Upper lobe of left lung (tissue), 6 donors: ENCODE measurements around the gene USP28. TPM values are rescaled to one million over a fixed set of nuclear protein-coding genes. Genes with fewer than 3 reads are reported as not detected.

Experiments used
- ATAC-seq, 2 donors: fragments of 200-7000 bp; cut with Tn5 transposase; one replicate each; pipeline ENCODE4 v1.9.1; 2022; ENCODE audit warnings: mild to moderate bottlenecking in 2 of 2, moderate library complexity in 2 of 2; ENCODE audit not compliant: low FRiP score in 2 of 2
- DNase-seq, 2 donors: peaks; one replicate each; pipeline ENCODE4 v3.0.0-alpha.2; 2019 to 2020
- H3K27ac ChIP-seq, 4 donors: fragments of 200-600 bp; sonication (generic); one replicate each; pipeline ENCODE4 v1.5.1; 2016 to 2019
- H3K27me3 ChIP-seq, 4 donors: fragments of 200-600 bp; sonication (generic); one replicate each; pipeline ENCODE4 v1.5.1; 2017 to 2019
- H3K36me3 ChIP-seq, 4 donors: fragments of 200-600 bp; sonication (generic); one replicate each; pipeline ENCODE4 v1.5.1; 2016 to 2019
- H3K4me1 ChIP-seq, 4 donors: fragments of 200-600 bp; sonication (generic); one replicate each; pipeline ENCODE4 v1.5.1; 2018 to 2019
- H3K4me3 ChIP-seq, 4 donors: fragments of 200-600 bp; sonication (generic); one replicate each; pipeline ENCODE4 v1.5.1; 2017 to 2019; ENCODE audit warnings: mild to moderate bottlenecking in 2 of 4, moderate library complexity in 1 of 4
- H3K9me3 ChIP-seq, 4 donors: fragments of 200-600 bp; sonication (generic); one replicate each; pipeline ENCODE4 v1.5.1; 2018 to 2019
- EP300 ChIP-seq, 4 donors: sonication (generic); formaldehyde crosslinking; IDR thresholded peaks; one replicate each; pipeline ENCODE4 v1.5.1; 2017; ENCODE audit warnings: antibody characterized with exemption in 4 of 4, control low read depth in 2 of 4
- POLR2A ChIP-seq, 4 donors: fragments of 450-650 bp; IDR thresholded peaks; one replicate each; pipeline ENCODE4 v1.5.1; 2016 to 2017; ENCODE audit warnings: antibody characterized with exemption in 4 of 4, mild to moderate bottlenecking in 2 of 4
- POLR2AphosphoS5 ChIP-seq, 2 donors: sonication (generic); formaldehyde crosslinking; IDR thresholded peaks; one replicate each; pipeline ENCODE4 v1.5.1; 2017; ENCODE audit warnings: antibody characterized with exemption in 2 of 2
- WGBS, 2 donors: methylation state at CpG; one replicate each; pipeline ENCODE4 v1.1.5; 2017 to 2018; 5-methylcytosine and 5-hydroxymethylcytosine counted together
- total RNA-seq, 6 donors: library from RNA; depleted of rRNA in 4 of 6; stranded (reverse); fragments of >200 nt in 4 of 6; gene quantifications; one replicate each; pipeline versions ENCODE4 v1.1.0 to v1.2.1, GENCODE V29; 2016 to 2021
- TF ChIP-seq, protein P1 (sequence below), 6 experiments: fragments of 450-650 bp in 4 of 6; fragments of 200-600 bp in 2 of 6; sonication (generic) in 2 of 6; IDR thresholded peaks; one replicate each; pipeline ENCODE4 v1.5.1; 2016 to 2019; ENCODE audit warnings: antibody characterized with exemption in 6 of 6
- donor health status: DM: no; HTN: no; CAD: no; lungs with moderate emphysema.
- donor health status: DM: no; HTN: yes; CAD: no; lungs with severe emphysema.

The USP28 gene
- total RNA-seq, 6 donors from 2014 or later: 16.1 to 50.8 (median 18.8) TPM

DNA sequence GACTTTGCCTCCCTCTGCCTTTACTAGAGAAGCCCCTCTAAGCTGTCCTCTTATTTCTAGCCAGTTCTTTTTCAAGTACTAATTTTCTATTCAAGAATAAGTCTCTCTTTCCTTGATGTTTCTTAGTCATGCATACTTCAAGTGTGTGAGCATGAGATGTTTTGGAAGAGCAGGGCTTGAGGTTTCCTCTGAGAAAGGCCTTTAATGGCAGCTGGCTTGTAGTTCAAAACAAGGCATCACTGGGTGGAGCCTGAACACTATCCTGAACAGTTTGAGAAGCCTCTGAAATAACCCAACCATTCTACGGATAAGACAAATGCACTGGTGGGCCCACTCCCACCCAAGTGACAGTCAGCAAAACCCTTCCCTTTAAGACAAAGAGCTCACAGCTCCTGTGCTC, 58.2 kb downstream of the USP28 start:
- no peak for DNase-seq
- Histone ChIP-seq H3K4me1 (no peaks in the 10 kb centered on the region), H3K27ac (no peak overlapping the region), H3K27me3 (no peaks in the 10 kb centered on the region), H3K4me3 (no peak overlapping the region), H3K9me3 (no peaks in the 10 kb centered on the region), H3K36me3 (peaks cover 0 to 43% (median 19%) of the 10 kb centered on the region in 4 donors)
- no peak for ATAC-seq
- whole genome bisulfite sequencing, 2 donors: 100% methylated on average over 1 of the region's 1 CpG
- no peak for TF ChIP-seq POLR2A (IDR thresholded peaks at IDR 0.05)
- no peak for TF ChIP-seq POLR2AphosphoS5 (IDR thresholded peaks at IDR 0.05)
- TF ChIP-seq EP300 (IDR thresholded peaks at IDR 0.05): no peak
- TF ChIP-seq, protein P1, sequence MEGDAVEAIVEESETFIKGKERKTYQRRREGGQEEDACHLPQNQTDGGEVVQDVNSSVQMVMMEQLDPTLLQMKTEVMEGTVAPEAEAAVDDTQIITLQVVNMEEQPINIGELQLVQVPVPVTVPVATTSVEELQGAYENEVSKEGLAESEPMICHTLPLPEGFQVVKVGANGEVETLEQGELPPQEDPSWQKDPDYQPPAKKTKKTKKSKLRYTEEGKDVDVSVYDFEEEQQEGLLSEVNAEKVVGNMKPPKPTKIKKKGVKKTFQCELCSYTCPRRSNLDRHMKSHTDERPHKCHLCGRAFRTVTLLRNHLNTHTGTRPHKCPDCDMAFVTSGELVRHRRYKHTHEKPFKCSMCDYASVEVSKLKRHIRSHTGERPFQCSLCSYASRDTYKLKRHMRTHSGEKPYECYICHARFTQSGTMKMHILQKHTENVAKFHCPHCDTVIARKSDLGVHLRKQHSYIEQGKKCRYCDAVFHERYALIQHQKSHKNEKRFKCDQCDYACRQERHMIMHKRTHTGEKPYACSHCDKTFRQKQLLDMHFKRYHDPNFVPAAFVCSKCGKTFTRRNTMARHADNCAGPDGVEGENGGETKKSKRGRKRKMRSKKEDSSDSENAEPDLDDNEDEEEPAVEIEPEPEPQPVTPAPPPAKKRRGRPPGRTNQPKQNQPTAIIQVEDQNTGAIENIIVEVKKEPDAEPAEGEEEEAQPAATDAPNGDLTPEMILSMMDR (IDR thresholded peaks at IDR 0.05): no peak

DNA sequence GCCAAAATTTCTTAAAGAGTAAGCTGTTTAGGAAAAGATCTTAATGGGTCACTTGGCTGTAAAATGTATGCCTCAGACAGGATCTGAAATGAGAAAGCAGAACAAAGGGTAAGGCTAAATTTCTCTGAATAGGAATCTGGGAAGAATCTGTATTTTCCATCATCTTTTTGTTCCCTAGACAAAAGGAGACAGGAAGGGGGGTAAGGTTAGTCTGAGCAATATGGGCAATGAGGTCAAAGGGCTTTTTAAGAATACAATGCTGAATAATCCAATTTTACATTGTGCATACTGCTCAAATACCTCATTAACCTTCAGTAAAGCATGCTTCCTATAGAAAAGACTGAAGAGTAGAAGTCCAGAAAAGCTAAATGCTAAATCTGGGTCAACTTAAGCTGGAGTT, 61.2 kb downstream of the USP28 start:
- Histone ChIP-seq H3K4me3 (no peak overlapping the region), H3K36me3 (peaks cover 0 to 43% (median 8%) of the 10 kb centered on the region in 4 donors), H3K27me3 (no peaks in the 10 kb centered on the region), H3K27ac (no peak overlapping the region), H3K4me1 (no peaks in the 10 kb centered on the region), H3K9me3 (no peaks in the 10 kb centered on the region)
- ATAC-seq (no peak), DNase-seq (no peak)
- TF ChIP-seq, protein P1 (IDR thresholded peaks at IDR 0.05): no peak
- no peak for TF ChIP-seq EP300 (IDR thresholded peaks at IDR 0.05)
- no peak for TF ChIP-seq POLR2A (IDR thresholded peaks at IDR 0.05)
- no peak for TF ChIP-seq POLR2AphosphoS5 (IDR thresholded peaks at IDR 0.05)

GRCh38 chr11:113808931-113809330, 66.4 kb downstream of the USP28 start:
- Histone ChIP-seq H3K4me1 (no peaks in the 10 kb centered on the region), H3K9me3 (no peaks in the 10 kb centered on the region), H3K36me3 (peaks cover 0 to 71% (median 15%) of the 10 kb centered on the region in 4 donors), H3K27ac (no peak overlapping the region), H3K27me3 (no peaks in the 10 kb centered on the region), H3K4me3 (no peak overlapping the region)
- no peak for TF ChIP-seq POLR2A (IDR thresholded peaks at IDR 0.05)
- no peak for TF ChIP-seq POLR2AphosphoS5 (IDR thresholded peaks at IDR 0.05)
- TF ChIP-seq, protein P1 (IDR thresholded peaks at IDR 0.05): no peak
- no peak for TF ChIP-seq EP300 (IDR thresholded peaks at IDR 0.05)
- no peak for DNase-seq
- no peak for ATAC-seq
- WGBS, 2 donors: 46 to 50% methylated on average over 2 of the region's 2 CpGs

GRCh38 chr11:113806406-113806805, 69.0 kb downstream of the USP28 start:
- DNase-seq: no peak
- TF ChIP-seq POLR2AphosphoS5 (IDR thresholded peaks at IDR 0.05) (no peak), EP300 (IDR thresholded peaks at IDR 0.05) (no peak), POLR2A (IDR thresholded peaks at IDR 0.05) (no peak)
- TF ChIP-seq, protein P1 (IDR thresholded peaks at IDR 0.05): peak in 2 of 6 experiments; percentile 6 to 15
- Histone ChIP-seq H3K27ac (no peak overlapping the region), H3K4me3 (no peak overlapping the region), H3K9me3 (no peaks in the 10 kb centered on the region), H3K4me1 (no peaks in the 10 kb centered on the region), H3K27me3 (no peaks in the 10 kb centered on the region), H3K36me3 (peaks cover 9 to 84% (median 32%) of the 10 kb centered on the region in 4 donors)
- ATAC-seq: no peak
- WGBS, 2 donors: 96 to 98% methylated on average over 2 of the region's 2 CpGs

DNA sequence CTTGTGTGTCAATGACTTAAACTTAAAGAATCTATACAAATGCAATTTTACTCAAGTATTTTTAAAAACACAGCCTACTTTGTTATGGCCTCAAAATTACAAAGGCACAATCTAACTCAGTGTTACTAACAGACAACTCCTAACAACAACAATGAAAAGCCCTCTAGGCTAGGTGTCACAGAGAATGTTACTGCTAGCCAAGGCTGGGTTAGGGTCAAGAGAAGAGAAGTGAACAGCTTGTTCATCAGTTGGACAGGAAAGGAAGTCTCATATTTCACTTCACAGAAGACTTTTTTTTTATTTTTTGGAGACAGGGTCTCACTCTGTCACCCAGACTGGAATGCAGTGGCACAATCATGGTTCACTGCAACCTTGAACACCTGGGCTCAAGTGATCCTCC, 69.7 kb downstream of the USP28 start:
- no peaks in the 10 kb centered on the region for H3K4me1 ChIP-seq
- TF ChIP-seq, protein P1 (IDR thresholded peaks at IDR 0.05): no peak
- TF ChIP-seq EP300 (IDR thresholded peaks at IDR 0.05) (no peak), POLR2A (IDR thresholded peaks at IDR 0.05) (no peak), POLR2AphosphoS5 (IDR thresholded peaks at IDR 0.05) (no peak)
- no peaks in the 10 kb centered on the region for H3K27me3 ChIP-seq
- no peak overlapping the region for H3K27ac ChIP-seq
- H3K4me3 ChIP-seq: no peak overlapping the region
- DNase-seq (no peak), ATAC-seq (no peak)
- H3K36me3 ChIP-seq: peaks cover 10 to 84% (median 35%) of the 10 kb centered on the region in 4 donors
- no peaks in the 10 kb centered on the region for H3K9me3 ChIP-seq
